HL-60/S4 treated with retinoic acid at 250 ng/mL for 4 days and 3 days (cell line): Measurements from ENCODE around the gene C11orf42.
"Not testable (repeated sequence)": the region's sequence is repeated elsewhere in the genome, so short reads cannot be mapped to it uniquely, and the experiment has no call there.

Experiments used
- in situ Hi-C: fragments of 300-500 bp; cut with MboI; formaldehyde crosslinking; loops from 2 replicates; pipeline ENCODE4 v1.7.0; 2022; ENCODE audit warnings: low sequenced_read_pairs

Gene C11orf42

DNA sequence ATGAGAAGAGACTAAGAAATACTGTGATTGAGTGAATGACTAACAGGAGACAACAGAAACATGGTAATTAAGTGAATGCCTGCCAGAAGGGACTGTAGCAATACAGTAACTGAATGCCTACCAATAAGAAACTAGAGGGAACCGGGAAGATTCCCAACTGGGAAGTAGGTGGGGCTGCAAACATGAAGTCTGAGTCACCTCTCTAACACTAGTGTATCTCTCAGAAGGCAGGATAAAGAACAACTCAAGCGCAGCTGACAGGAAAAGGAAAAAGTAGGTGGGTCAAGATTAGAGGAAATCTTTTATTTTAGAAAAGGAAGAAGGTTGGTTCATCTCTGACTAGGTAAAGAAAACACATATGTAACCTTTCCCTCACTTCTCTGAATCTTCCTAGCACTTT lies 14.0 kb downstream of the C11orf42 start:
- in situ Hi-C loops, result no loop called here

DNA sequence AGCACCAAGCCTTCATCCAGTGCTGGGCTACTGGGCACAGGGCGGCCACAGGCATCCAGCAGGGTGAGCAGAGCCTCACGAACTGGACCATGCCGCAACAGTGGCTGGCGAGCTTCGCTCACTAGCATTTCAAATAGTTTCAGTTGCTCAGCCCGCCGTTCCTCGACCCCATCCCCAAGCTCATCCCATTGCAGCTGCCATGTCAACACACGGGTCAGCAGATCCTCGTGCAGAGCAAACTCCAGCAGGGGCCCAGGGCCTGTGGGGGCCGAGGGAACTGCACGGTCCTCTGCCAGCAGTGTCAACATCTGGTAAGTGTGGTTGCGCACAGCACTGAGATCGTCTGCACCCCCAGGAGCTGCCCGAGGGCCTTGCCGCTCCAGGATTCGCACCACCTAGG lies 18.5 kb downstream of the C11orf42 start:
- in situ Hi-C loops, result no loop called here

DNA sequence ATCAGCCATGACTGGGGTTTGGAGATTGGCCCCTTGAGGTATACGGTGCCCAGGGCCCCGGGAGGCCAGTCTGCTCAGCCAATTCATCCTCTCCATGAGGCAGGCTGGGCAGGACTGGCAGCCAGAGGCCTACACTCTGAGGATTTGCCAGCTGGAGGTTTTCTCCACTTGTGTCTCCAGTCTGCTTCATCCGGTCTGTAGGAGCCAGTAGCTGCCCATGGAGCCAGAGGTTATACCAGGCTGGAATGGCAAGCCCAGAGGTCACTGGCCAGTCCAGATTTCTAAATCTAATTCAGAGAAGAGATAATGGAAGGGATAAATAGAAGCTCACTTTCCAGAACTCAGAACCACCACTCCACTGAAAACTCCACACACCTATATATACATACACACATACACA lies 19.1 kb downstream of the C11orf42 start:
- in situ Hi-C loops, result no loop called here

- in situ Hi-C loops, result no loop called here
Observed at GRCh38 chr11:6225024-6225423, 19.7 kb downstream of the C11orf42 start.

DNA sequence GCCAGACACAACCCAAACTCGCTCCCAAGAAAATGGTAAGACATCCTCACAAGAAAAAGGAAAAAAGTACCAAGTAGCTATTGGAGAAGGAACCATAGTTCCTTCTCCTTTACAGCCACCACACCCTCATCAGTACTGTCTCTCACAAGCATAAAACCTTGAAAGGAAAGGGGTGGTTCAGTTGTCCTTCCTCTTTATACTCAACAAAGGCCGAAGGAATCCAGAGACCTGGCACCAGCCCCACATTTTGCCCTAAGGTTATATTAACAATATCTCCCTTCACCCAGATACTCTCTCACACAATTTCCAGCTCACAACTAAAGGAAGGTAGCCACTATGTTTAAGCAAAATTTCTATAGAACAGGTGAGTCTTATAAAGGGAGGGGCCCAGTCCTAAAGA lies 20.5 kb downstream of the C11orf42 start:
- in situ Hi-C loops, result no loop called here

DNA sequence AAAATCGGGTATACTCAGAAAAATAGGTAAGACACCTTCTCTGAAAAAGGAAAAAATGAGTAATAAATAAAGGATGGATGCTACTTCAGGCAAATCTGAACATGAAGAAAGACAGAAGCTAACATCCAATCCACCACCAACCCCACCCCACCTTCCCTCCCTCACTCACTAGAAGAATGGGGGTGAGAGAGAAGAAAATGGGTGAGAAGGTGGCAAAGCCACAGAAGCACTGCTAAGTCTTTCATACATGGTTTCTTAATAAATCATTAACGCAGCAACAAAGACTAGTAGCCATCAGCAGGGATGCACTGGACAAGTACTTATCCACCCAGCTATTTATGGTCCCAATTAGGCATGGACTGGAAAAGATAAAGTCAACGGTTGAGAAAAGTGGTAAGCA lies 23.2 kb downstream of the C11orf42 start:
- in situ Hi-C loops, result no loop called here

- in situ Hi-C loops, result no loop called here
Observed at GRCh38 chr11:6229911-6230310, 24.6 kb downstream of the C11orf42 start.

- in situ Hi-C loops, result no loop called here
Observed at GRCh38 chr11:6232899-6233298, 27.5 kb downstream of the C11orf42 start.

GRCh38 chr11:6233984-6234386 lies 28.6 kb downstream of the C11orf42 start:
- in situ Hi-C loops, result no loop called here

- in situ Hi-C loops, result no loop called here
Observed at GRCh38 chr11:6234387-6235107, 29.2 kb downstream of the C11orf42 start, which contains the start of gene FHIP1B. Gene FHIP1B (minus strand): TSS chr11:6234636. CDS start chr11:6224516, 10,120 bp downstream.

DNA sequence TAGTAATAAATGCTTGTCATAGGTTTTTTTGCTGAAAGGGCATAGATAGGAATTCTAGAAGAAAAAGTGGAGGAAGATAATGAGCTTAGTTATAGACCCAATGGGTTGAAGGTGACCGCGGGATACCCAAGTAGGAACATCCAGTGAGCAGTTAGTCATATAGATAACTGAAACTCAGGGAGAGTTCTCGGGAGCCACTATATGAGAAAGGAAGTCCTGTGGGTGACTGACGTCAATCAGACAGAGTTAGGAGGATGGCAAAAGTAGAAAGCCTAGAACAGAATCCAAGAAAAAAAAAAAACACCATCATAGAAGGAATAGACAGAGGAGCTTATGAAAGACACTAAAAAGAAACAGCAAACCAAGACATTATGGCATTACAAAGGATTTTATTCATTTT lies 31.9 kb downstream of the C11orf42 start:
- in situ Hi-C loops, result no loop called here

GRCh38 chr11:6237761-6238302 lies 32.5 kb downstream of the C11orf42 start:
- in situ Hi-C loops, result no loop called here

DNA sequence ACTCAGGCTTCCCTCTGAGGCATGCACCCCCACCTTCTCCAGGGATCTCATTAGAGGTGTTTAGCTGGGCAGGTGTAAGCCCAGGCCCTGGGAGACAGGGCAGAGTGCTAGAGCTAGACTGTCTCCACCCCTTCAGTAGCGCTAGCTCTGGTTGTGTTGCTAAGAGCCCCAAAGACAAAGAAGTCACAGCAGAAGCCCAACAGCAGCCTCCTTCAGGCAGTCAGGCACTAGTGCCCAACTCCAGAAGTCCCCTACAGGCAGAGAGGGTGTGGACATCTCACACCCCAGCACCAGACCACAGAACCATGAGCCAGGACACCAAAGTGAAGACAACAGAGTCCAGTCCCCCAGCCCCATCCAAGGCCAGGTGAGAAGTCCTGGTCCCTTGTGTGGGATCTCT lies 33.5 kb downstream of the C11orf42 start, which contains the start of gene CNGA4:
Gene CNGA4, plus strand, starts transcription at position 188 of the 400 bp plus-strand sequence. Its CDS starts 118 bp downstream, at position 306.
- in situ Hi-C loops, result no loop called here

GRCh38 chr11:6240139-6240538 lies 34.8 kb downstream of the C11orf42 start:
- in situ Hi-C loops, result no loop called here

- in situ Hi-C loops, result no loop called here
Observed at GRCh38 chr11:6240781-6241180, 35.4 kb downstream of the C11orf42 start.

- in situ Hi-C loops, result no loop called here
Observed at GRCh38 chr11:6241316-6241715, 36.0 kb downstream of the C11orf42 start.

GRCh38 chr11:6245536-6245935 lies 40.2 kb downstream of the C11orf42 start:
- in situ Hi-C loops, result no loop called here

- in situ Hi-C loops, result no loop called here
Observed at GRCh38 chr11:6248248-6248647, 42.9 kb downstream of the C11orf42 start.

DNA sequence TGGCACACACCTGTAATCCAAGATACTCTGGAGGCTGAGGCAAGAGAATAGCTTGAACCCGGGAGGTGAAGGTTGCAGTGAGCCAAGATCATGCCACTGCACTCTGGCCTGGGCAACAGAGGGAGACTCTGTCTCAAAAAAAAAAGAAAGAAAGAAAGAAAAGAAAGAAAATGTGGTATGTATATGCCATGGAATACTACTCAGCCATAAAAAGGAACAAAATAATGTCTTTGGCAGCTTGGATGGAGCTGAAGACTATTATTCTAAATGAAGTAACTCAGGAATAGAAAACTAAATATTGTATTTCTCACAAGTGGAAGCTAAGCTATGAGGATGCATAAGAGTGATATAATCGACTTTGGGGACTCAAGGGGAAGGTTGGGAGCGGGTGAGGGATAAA lies 43.5 kb downstream of the C11orf42 start:
- in situ Hi-C loops, result not testable (repeated sequence)

- in situ Hi-C loops, result no loop called here
Observed at GRCh38 chr11:6249770-6250555, 44.6 kb downstream of the C11orf42 start.

DNA sequence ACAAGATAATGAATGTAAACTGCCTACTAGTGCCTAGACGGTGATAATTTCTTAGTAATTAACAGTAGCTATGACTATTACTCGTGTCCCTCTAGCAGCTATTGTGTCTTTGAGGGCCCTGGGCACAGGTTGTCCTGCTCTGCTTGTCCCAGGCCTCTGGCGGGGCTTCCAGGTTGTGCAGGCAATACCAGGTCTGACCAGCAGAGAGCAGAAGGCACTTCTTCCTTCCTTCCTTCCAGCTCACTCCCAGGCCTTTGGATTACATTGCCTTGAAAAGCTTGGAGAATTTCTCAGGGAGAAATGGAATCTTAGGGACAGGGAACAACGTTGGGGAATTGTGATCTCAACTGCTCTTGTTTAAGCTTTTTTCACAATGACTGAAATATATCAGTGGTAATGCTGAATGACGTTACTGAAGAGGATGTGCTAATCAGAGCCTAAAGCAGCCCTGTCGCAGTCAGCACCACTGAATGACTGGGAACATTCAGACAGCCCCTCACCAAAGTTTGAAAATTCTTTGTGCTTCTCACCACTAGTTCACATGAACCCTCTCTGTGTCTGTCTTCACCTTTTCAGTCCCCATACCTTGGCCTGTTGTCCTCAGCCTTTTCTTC lies 45.9 kb downstream of the C11orf42 start:
- in situ Hi-C loops, result no loop called here
